ENCODE data around the gene RUNX2. TPM values are rescaled to one million over a fixed set of nuclear protein-coding genes. Genes with fewer than 3 reads are reported as not detected.

RUNX2 gene
- total and polyA plus RNA-seq, 2 experiments from 2014 or later: 4.4 to 5.2 TPM

DNA sequence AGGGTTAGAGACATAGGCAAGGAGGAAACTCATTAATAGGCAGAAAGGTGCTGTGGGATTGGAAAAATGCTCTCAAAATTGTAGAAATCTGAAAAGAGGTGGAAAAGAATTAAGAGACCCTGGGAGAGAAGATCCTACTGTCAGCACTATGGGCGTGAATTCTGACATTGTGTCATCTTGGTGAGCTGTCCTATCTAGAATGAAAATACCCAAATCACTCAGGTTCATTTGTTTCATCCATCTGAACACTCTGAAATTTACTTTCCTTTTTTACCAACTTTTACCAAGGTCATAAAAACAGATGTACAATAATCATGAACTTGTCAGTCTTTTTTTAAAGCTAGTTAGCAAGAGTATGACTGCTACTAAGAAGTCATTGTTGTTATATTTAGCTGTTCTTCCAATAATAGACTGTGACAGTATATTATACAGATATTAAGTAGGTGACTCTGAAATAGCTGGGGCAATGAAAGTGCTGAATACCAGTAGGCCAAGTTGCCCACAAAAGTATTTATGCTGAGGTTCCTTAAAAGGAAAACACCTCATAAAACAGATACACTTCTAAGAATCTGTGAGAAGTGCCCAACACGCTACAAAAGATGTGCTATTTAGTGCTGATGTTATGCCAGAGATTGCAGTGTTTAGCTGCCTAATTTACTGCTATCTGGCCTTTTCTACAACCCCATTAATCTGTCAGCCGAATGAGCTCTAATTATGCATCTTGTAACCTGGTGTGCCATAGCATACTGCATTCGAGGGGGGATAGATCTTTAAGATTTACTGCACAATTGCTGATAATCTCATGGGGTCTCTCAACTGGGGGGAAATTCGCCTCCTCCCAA, 267.1 kb downstream of the RUNX2 start:
- Histone ChIP-seq H3K9me3 (ENCODE audit: low read depth) (peaks cover 3% of the 10 kb centered on the region), H4K20me1 (ENCODE audit: insufficient read depth) (no peaks in the 10 kb centered on the region), H3K4me3 (no peak overlapping the region), H3K27me3 (replicated peaks; ENCODE audit: insufficient read depth) (no peaks in the 10 kb centered on the region), H3F3A (ENCODE audit: insufficient read depth) (peaks cover 5% of the 10 kb centered on the region; the same call in 1 of the 2 replicates), H3K4me1 (ENCODE audit: insufficient read depth) (peaks cover 14% of the 10 kb centered on the region), H3K36me3 (ENCODE audit: low read depth) (peaks cover 2% of the 10 kb centered on the region; the same call in 1 of the 2 replicates), H3K27ac (no peak overlapping the region), H3K9me2 (ENCODE audit: insufficient read depth) (no peaks in the 10 kb centered on the region), H3K9ac (no peak overlapping the region), H3K79me2 (ENCODE audit: insufficient read depth) (no peaks in the 10 kb centered on the region), H2AFZ (no peak overlapping the region), H3K4me2 (ENCODE audit: unreplicated experiment) (no peak overlapping the region)
- DNase-seq: no peak
- in situ Hi-C loops (cut with MboI): no loop called here
- WGBS, 2 experiments (ENCODE audit: low coverage in 1 of 2, low lambda C conversion rate in 2 of 2, missing lambda C conversion rate in 2 of 2): 81 to 88% methylated on average over 5 of the region's 5 CpGs
- TF ChIP-seq EZH2phosphoT487 (IDR thresholded peaks at IDR 0.05; ENCODE audit: insufficient read depth, low read depth): no peak
- no peak for TF ChIP-seq EZH2 (IDR thresholded peaks at IDR 0.05; ENCODE audit: insufficient read depth, poor library complexity, severe bottlenecking)

DNA sequence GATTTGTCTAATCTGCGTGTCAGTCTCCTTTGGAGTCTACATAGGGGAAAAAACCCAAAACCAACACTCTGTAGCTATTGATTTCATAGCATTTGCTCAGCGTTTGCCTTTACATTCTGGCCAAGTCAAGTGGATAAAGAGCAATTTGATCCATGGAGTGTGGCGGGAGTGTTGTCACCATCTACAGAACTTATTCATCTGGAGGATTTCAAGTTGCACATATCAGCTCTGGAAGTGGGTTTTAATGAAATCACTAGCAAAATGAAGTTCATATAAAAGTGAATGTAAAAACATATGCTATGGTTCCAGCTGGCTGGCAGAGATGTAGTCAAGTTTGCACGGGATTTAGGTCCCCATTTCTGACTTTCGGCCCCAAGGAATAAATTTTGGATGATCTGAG, 269.3 kb downstream of the RUNX2 start:
- no peak overlapping the region for H3K4me2 ChIP-seq (ENCODE audit: unreplicated experiment)
- no peak overlapping the region for H2AFZ ChIP-seq
- no peaks in the 10 kb centered on the region for H4K20me1 ChIP-seq (ENCODE audit: insufficient read depth)
- H3F3A ChIP-seq (ENCODE audit: insufficient read depth): no peaks in the 10 kb centered on the region
- TF ChIP-seq EZH2 (IDR thresholded peaks at IDR 0.05; ENCODE audit: insufficient read depth, poor library complexity, severe bottlenecking): no peak
- no peak for TF ChIP-seq EZH2phosphoT487 (IDR thresholded peaks at IDR 0.05; ENCODE audit: insufficient read depth, low read depth)
- H3K27ac ChIP-seq: no peak overlapping the region
- no peak for DNase-seq
- in situ Hi-C loops (cut with MboI): no loop called here
- H3K27me3 ChIP-seq (replicated peaks; ENCODE audit: insufficient read depth): no peaks in the 10 kb centered on the region
- peaks cover 5% of the 10 kb centered on the region; the same call in 1 of the 2 replicates for H3K36me3 ChIP-seq (ENCODE audit: low read depth)
- 62 to 68% methylated on average over 5 of the region's 5 CpGs for whole genome bisulfite sequencing, 2 experiments (ENCODE audit: low coverage in 1 of 2, low lambda C conversion rate in 2 of 2, missing lambda C conversion rate in 2 of 2)
- H3K4me3 ChIP-seq: no peak overlapping the region
- H3K9me3 ChIP-seq (ENCODE audit: low read depth): peaks cover 3% of the 10 kb centered on the region
- H3K79me2 ChIP-seq (ENCODE audit: insufficient read depth): no peaks in the 10 kb centered on the region
- H3K9me2 ChIP-seq (ENCODE audit: insufficient read depth): no peaks in the 10 kb centered on the region
- H3K4me1 ChIP-seq (ENCODE audit: insufficient read depth): no peaks in the 10 kb centered on the region
- H3K9ac ChIP-seq: no peak overlapping the region

DNA sequence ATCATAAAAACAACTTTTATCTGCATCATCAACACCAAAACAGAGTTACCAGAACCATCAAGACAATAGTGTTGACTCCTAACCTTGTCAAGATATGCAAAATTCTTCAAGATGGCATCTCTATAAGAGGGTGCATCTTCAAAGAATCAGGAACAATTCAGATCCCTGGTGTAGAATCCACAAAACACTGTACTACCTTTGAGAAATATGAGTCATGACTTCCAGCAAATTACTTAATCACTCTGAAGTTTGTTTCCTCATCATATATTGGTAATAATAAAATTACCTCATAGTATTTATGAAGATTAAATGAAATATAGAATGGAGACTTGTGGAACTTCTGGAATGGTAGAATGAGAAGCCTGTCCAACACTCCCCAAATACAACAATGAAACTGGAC, 270.9 kb downstream of the RUNX2 start:
- H3K36me3 ChIP-seq (ENCODE audit: low read depth): peaks cover 5% of the 10 kb centered on the region; the same call in 1 of the 2 replicates
- DNase-seq: peak; percentile 32
- no peaks in the 10 kb centered on the region for H3K79me2 ChIP-seq (ENCODE audit: insufficient read depth)
- no peaks in the 10 kb centered on the region for H3F3A ChIP-seq (ENCODE audit: insufficient read depth)
- no peak overlapping the region for H3K4me2 ChIP-seq (ENCODE audit: unreplicated experiment)
- no peaks in the 10 kb centered on the region for H3K27me3 ChIP-seq (replicated peaks; ENCODE audit: insufficient read depth)
- no peaks in the 10 kb centered on the region for H3K9me2 ChIP-seq (ENCODE audit: insufficient read depth)
- H3K9ac ChIP-seq: no peak overlapping the region
- no peaks in the 10 kb centered on the region for H4K20me1 ChIP-seq (ENCODE audit: insufficient read depth)
- no peak overlapping the region for H3K27ac ChIP-seq
- H2AFZ ChIP-seq: no peak overlapping the region
- in situ Hi-C loops (cut with MboI): no loop called here
- H3K9me3 ChIP-seq (ENCODE audit: low read depth): peaks cover 3% of the 10 kb centered on the region
- H3K4me3 ChIP-seq: no peak overlapping the region
- TF ChIP-seq EZH2 (IDR thresholded peaks at IDR 0.05; ENCODE audit: insufficient read depth, poor library complexity, severe bottlenecking) (no peak), EZH2phosphoT487 (IDR thresholded peaks at IDR 0.05; ENCODE audit: insufficient read depth, low read depth) (no peak)
- H3K4me1 ChIP-seq (ENCODE audit: insufficient read depth): no peaks in the 10 kb centered on the region

DNA sequence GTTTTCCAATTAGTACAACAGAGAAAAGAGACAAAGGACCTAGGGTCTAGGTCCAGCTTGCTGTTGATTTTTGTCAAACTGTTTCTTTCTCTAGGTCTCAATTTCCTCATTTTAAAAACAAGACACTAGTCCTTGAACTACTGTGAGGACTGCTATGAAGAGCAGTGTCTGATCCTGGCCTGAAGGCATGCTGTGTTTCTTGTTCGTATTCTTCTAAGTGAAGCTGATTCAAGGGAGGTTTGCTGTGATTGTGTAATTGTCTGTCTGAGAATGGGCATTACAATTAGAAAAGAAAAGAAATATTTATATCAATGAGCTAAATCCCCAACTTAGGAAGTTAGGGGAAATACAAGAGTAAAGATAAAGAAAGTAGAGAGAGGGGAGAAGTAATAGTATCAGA, 277.8 kb downstream of the RUNX2 start:
- Histone ChIP-seq H3F3A (ENCODE audit: insufficient read depth) (peaks cover 3% of the 10 kb centered on the region; the same call in 1 of the 2 replicates), H3K27me3 (replicated peaks; ENCODE audit: insufficient read depth) (no peaks in the 10 kb centered on the region), H3K9ac (no peak overlapping the region), H3K4me1 (ENCODE audit: insufficient read depth) (peaks cover 17% of the 10 kb centered on the region), H2AFZ (no peak overlapping the region), H4K20me1 (ENCODE audit: insufficient read depth) (no peaks in the 10 kb centered on the region), H3K36me3 (ENCODE audit: low read depth) (no peaks in the 10 kb centered on the region), H3K4me3 (no peak overlapping the region), H3K27ac (no peak overlapping the region), H3K9me2 (ENCODE audit: insufficient read depth) (no peaks in the 10 kb centered on the region), H3K9me3 (ENCODE audit: low read depth) (no peaks in the 10 kb centered on the region), H3K4me2 (ENCODE audit: unreplicated experiment) (no peak overlapping the region), H3K79me2 (ENCODE audit: insufficient read depth) (no peaks in the 10 kb centered on the region)
- no peak for DNase-seq
- in situ Hi-C loops (cut with MboI): no loop called here
- TF ChIP-seq EZH2 (IDR thresholded peaks at IDR 0.05; ENCODE audit: insufficient read depth, poor library complexity, severe bottlenecking) (no peak), EZH2phosphoT487 (IDR thresholded peaks at IDR 0.05; ENCODE audit: insufficient read depth, low read depth) (no peak)
- 92 to 96% methylated on average over 1 of the region's 1 CpG for WGBS, 2 experiments (ENCODE audit: low coverage in 1 of 2, low lambda C conversion rate in 2 of 2, missing lambda C conversion rate in 2 of 2)
